HG02623 (cell line): ENCODE data around the gene OR10G2.

Source experiments
- ATAC-seq: cut with Tn5 transposase; IDR thresholded peaks from one replicate; pipeline ENCODE4 v1.9.1; 2021; ENCODE audit warnings: moderate library complexity; ENCODE audit not compliant: unreplicated experiment

Gene OR10G2

GRCh38 chr14:21589317-21589716, 45.4 kb downstream of the OR10G2 start:
- ATAC-seq, result no peak
